ENCODE measurements around the gene ERCC6. TPM values are rescaled to one million over a fixed set of nuclear protein-coding genes. Genes with fewer than 3 reads are reported as not detected.
A peak's percentile ranks its signal among the peaks of the same experiment; 100 is the strongest.

ERCC6 gene
- total RNA-seq, 1 experiment from 2014 or later, result 49.7 TPM

GRCh38 chr10:49534670-49535381, 4.1 kb downstream of the ERCC6 start:
- peaks cover 43% of the 10 kb centered on the region for H3K36me3 ChIP-seq (ENCODE audit: low read depth)
- H3F3A ChIP-seq (ENCODE audit: insufficient read depth, low read depth), result peaks cover 5% of the 10 kb centered on the region; the same call in 1 of the 2 replicates
- intact Hi-C loops (cut with micrococcal nuclease; ENCODE audit: unreplicated experiment), result no loop called here
- H3K27me3 ChIP-seq (ENCODE audit: insufficient read depth, low read depth), result no peaks in the 10 kb centered on the region
- peak overlapping the region; percentile 10; the same call in 1 of the 2 replicates for H3K27ac ChIP-seq
- TF ChIP-seq CTCF (conservative IDR thresholded peaks at IDR 0.05), result no peak
- no peak for TF ChIP-seq EZH2 (IDR thresholded peaks at IDR 0.05; ENCODE audit: low read depth)
- no peaks in the 10 kb centered on the region for H3K9me3 ChIP-seq (ENCODE audit: insufficient read depth, low read depth)
- BruUV-seq (replicated peaks), result no TSS peak
- H3K79me2 ChIP-seq (ENCODE audit: low read depth), result peaks cover 84% of the 10 kb centered on the region
- no peak for DNase-seq
- H3K4me2 ChIP-seq, result peak overlapping the region; percentile 20; the same call in 1 of the 2 replicates
- ChIA-PET CTCF (no interaction called here), POLR2A (ENCODE audit: unreplicated experiment) (interaction anchor here (0.7 kb wide), 1 partner anchor 34 kb away, joined by 3 read pairs; no protein-coding TSS in a partner anchor)
- H2AFZ ChIP-seq, result no peak overlapping the region
- no peaks in the 10 kb centered on the region for H3K9me2 ChIP-seq (ENCODE audit: insufficient read depth)
- no peak overlapping the region for H3K4me3 ChIP-seq
- H3K4me1 ChIP-seq (replicated peaks; ENCODE audit: insufficient read depth), result peaks cover 18% of the 10 kb centered on the region
- H4K20me1 ChIP-seq (ENCODE audit: insufficient read depth), result peaks cover 34% of the 10 kb centered on the region

DNA sequence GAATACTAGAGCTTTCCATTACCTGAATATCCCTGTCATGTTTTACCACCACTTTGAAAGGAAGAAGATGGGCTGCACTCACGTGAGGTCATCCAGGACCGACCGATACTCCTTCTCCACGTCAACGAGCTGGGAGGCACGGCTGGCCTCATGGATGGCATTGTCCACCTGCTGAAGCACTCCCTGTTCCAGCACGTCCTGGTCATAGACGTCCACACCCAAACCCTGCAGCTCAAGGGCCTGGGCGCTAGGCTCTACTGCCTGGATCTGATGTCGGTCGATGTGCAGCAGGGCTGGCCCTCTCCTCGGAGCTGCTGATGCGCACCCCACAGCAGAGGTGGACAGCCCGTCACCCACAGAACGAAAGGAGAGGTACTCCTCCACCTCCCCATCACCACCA, 6.5 kb downstream of the ERCC6 start:
- POLR2A ChIA-PET (ENCODE audit: unreplicated experiment), result no interaction called here
- CTCF ChIA-PET, result no interaction called here
- H3K9me2 ChIP-seq (ENCODE audit: insufficient read depth), result no peaks in the 10 kb centered on the region
- no TSS peak for BruUV-seq (replicated peaks)
- TF ChIP-seq EZH2 (IDR thresholded peaks at IDR 0.05; ENCODE audit: low read depth), result no peak
- no peak for TF ChIP-seq CTCF (conservative IDR thresholded peaks at IDR 0.05)
- H3K79me2 ChIP-seq (ENCODE audit: low read depth), result peaks cover 74% of the 10 kb centered on the region
- H3K4me3 ChIP-seq, result no peak overlapping the region
- no peak overlapping the region for H2AFZ ChIP-seq
- no peaks in the 10 kb centered on the region for H3K27me3 ChIP-seq (ENCODE audit: insufficient read depth, low read depth)
- H4K20me1 ChIP-seq (ENCODE audit: insufficient read depth), result peaks cover 33% of the 10 kb centered on the region
- no peak overlapping the region for H3K27ac ChIP-seq
- no peaks in the 10 kb centered on the region for H3K9me3 ChIP-seq (ENCODE audit: insufficient read depth, low read depth)
- intact Hi-C loops (cut with micrococcal nuclease; ENCODE audit: unreplicated experiment), result no loop called here
- peaks cover 8% of the 10 kb centered on the region for H3K4me1 ChIP-seq (replicated peaks; ENCODE audit: insufficient read depth)
- peaks cover 64% of the 10 kb centered on the region for H3K36me3 ChIP-seq (ENCODE audit: low read depth)
- no peaks in the 10 kb centered on the region for H3F3A ChIP-seq (ENCODE audit: insufficient read depth, low read depth)
- H3K4me2 ChIP-seq, result no peak overlapping the region
- no peak for DNase-seq

- no peaks in the 10 kb centered on the region for H3K9me3 ChIP-seq (ENCODE audit: insufficient read depth, low read depth)
- POLR2A ChIA-PET (ENCODE audit: unreplicated experiment), result no interaction called here
- H3K4me1 ChIP-seq (replicated peaks; ENCODE audit: insufficient read depth), result no peaks in the 10 kb centered on the region
- CTCF ChIA-PET, result no interaction called here
- no peak overlapping the region for H2AFZ ChIP-seq
- no peak overlapping the region for H3K4me3 ChIP-seq
- H3K79me2 ChIP-seq (ENCODE audit: low read depth), result peaks cover 40% of the 10 kb centered on the region
- H3F3A ChIP-seq (ENCODE audit: insufficient read depth, low read depth), result peaks cover 7% of the 10 kb centered on the region; the same call in 1 of the 2 replicates
- no peak for TF ChIP-seq EZH2 (IDR thresholded peaks at IDR 0.05; ENCODE audit: low read depth)
- TF ChIP-seq CTCF (conservative IDR thresholded peaks at IDR 0.05), result no peak
- no peaks in the 10 kb centered on the region for H3K9me2 ChIP-seq (ENCODE audit: insufficient read depth)
- H3K27me3 ChIP-seq (ENCODE audit: insufficient read depth, low read depth), result no peaks in the 10 kb centered on the region
- no peak overlapping the region for H3K27ac ChIP-seq
- DNase-seq, result no peak
- H3K36me3 ChIP-seq (ENCODE audit: low read depth), result peaks cover 74% of the 10 kb centered on the region
- intact Hi-C loops (cut with micrococcal nuclease; ENCODE audit: unreplicated experiment), result no loop called here
- H4K20me1 ChIP-seq (ENCODE audit: insufficient read depth), result peaks cover 30% of the 10 kb centered on the region
- H3K4me2 ChIP-seq, result no peak overlapping the region
- BruUV-seq (replicated peaks), result no TSS peak
Measured at GRCh38 chr10:49528977-49529506, 9.9 kb downstream of the ERCC6 start.

Data from PC-9 (cell line).